ENCODE measurements around the gene SLC6A4.

DNA sequence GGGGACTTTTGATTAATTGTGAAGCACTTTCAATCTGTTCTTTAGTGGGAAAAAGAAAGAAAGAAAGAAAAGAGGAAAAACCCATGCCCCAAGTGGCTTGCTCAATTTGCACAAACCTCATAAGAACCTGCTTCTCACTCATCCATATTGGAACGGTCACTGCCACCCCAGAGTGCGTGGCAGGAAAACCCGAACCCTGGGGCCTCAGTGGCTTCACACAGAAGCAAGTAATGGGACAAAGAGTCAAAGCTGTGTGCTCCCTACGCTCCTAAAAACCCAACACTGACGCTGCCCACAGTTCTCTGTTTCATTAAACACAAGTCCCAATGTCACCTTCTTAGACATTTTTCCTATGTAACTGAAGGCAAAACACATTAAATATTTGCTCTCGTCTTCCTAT lies 1.2 kb downstream of the SLC6A4 start:
- no peak for TF ChIP-seq POLR2A (IDR thresholded peaks at IDR 0.05)
- TF ChIP-seq, protein P1, sequence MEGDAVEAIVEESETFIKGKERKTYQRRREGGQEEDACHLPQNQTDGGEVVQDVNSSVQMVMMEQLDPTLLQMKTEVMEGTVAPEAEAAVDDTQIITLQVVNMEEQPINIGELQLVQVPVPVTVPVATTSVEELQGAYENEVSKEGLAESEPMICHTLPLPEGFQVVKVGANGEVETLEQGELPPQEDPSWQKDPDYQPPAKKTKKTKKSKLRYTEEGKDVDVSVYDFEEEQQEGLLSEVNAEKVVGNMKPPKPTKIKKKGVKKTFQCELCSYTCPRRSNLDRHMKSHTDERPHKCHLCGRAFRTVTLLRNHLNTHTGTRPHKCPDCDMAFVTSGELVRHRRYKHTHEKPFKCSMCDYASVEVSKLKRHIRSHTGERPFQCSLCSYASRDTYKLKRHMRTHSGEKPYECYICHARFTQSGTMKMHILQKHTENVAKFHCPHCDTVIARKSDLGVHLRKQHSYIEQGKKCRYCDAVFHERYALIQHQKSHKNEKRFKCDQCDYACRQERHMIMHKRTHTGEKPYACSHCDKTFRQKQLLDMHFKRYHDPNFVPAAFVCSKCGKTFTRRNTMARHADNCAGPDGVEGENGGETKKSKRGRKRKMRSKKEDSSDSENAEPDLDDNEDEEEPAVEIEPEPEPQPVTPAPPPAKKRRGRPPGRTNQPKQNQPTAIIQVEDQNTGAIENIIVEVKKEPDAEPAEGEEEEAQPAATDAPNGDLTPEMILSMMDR (IDR thresholded peaks at IDR 0.05): no peak
